HG03457 (cell line): Measurements from ENCODE around the gene HOXC13.

ENCODE experiments used
- ATAC-seq: cut with Tn5 transposase; IDR thresholded peaks from one replicate; pipeline ENCODE4 v1.9.1; 2021; ENCODE audit warnings: moderate number of reproducible peaks; ENCODE audit not compliant: unreplicated experiment

HOXC13 gene

DNA sequence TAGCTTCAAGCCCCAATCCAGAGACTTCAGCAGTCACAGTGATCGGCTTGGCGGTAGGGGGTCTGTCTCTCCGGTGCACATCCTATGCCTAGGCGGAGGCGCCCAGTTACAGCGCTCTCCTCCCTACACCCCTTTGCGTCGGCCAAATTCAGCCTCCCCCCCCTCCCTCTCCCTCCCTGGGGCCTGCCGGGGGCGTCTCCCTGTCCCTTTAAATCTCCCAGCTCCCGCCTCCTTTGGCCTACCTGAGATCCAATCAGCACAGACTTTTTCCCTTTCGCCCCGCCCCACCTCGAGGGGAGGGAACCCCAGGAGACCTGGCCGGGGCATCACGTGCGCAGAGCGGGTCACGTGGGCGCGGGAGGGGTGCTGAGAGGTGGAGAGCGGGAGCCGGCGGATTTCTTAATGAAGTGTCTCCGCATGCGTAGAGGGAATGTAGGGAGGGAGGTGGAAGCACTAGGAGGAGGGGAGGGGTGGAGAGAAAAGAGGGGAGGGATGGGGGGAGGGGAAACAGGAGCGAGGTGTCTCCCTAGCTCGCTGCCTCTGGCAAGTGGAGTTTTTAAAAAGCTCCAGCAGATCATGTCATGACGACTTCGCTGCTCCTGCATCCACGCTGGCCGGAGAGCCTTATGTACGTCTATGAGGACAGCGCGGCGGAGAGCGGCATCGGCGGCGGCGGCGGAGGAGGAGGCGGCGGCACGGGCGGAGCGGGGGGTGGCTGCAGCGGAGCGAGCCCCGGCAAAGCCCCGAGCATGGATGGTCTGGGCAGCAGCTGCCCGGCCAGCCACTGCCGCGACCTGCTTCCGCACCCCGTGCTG, at the start of gene HOXC13:
Gene HOXC13, plus strand, starts transcription at position 506 of the 815 bp plus-strand sequence. Its CDS starts 76 bp downstream, at position 582.
- no peak for ATAC-seq

- no peak for ATAC-seq
Observed at GRCh38 chr12:53890081-53890480, 48.5 kb upstream of the HOXC13 start.

DNA sequence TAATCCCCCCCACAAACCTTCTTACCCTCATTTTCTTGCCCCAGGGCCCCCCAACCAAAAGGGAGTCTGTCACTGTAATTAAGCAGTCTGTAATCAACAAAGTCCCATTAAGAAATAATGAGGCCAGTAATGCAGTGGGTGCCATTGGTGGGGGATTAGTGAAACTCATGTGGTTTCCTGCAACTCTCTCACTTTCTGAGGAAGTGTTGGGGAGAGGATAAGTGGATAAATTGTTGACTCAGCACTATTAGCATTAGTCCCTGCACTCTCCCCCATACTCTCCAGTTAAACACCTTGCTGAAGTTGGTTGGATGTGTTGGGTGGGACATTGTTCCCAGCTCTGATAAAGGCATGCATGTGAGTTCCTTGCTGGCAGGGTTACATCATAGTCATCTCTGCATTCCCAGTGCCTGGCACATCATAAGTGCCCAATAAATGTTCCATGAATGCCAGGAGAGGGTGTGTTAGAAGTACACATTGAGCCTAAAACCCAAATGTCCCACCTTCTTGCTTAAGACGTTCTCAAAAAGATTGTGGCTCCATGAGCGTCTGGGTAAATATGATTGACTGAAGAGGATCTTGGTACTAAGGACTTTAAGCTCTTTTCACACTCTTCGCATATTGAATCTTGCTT, 45.8 kb upstream of the HOXC13 start:
- ATAC-seq = no peak

GRCh38 chr12:53899230-53899629, 39.4 kb upstream of the HOXC13 start:
- no peak for ATAC-seq

GRCh38 chr12:53907103-53907502, 31.5 kb upstream of the HOXC13 start:
- ATAC-seq = no peak

GRCh38 chr12:53916788-53917655, 21.6 kb upstream of the HOXC13 start:
- no peak for ATAC-seq

DNA sequence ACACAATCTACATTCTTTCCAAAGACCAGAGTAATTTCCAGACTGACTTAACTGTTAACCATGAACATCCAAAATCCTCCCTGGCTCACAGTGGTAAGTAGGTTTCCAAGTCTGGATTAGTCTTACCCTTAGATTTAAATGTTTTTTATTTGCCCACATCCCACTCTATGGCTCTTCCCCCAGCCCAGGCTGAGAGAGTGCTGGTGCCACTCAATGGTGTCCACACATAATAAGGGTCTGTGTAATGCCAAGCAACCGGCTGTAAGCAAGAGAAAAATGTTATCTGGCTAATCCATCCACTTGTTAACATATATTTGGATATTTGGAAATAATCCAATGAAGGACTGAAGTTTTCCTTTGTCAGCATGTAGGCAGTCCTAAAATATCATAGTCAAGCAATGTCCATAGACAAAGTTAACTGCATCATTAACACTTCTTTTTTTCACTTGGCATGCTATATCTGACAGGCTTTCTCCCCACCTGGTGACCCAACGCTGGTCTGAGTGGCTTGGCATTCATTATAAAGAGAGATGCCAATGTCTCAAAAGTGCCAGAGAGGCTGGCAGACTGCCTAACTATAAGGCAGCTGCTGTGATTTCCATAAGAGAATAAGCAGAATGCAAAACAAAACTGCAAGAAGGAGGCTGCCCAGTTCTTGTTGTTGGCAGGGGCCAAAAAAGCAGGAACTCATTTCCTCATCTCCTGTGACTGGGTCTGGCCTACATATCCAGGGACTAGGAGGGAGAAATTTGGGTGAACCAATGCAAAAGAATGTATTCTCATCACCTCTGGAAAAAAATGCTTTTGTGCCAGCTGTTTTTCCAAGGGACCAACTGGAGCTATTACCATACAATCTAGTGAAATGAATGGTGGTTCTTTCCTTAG, 13.9 kb upstream of the HOXC13 start:
- ATAC-seq = no peak

DNA sequence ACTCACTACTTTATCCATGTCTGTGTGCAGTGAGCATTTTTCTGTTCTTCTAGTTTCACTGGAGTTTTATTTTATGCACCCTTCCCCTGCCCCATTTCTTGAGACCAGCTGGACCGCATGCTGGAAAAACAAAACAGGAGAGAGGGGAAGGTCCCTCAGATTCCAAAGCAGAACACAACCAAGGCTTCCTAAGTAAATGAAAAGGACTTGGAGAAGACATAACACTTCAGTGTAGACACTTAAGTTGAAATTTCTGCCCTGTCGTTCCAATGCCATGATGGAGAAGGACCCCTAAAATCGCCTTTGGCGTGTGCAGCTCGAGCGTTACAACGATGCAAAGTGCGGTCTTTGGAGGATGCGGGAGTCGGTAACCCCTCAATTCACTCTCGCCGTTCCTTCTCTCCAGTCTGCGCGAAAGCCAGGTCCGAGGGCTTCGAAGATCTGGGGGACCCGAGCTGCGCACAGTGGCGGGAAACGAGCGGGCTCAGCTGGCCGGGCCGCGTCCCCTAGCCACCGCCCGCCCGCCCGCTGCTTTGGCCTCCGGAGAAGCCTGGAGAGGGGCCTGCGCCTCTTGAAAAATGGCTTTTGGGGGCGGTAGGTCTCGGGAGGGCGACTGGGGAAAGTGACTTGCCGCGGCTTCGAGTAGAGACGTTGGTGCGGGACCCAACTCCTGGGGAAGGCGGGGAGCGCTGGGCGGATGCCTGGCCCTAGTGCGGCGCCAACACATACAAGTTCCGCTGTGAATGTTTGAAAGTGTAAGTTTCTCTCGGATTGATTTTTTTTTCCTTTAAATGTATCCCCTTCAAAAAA, 11.2 kb upstream of the HOXC13 start:
- ATAC-seq = no peak

DNA sequence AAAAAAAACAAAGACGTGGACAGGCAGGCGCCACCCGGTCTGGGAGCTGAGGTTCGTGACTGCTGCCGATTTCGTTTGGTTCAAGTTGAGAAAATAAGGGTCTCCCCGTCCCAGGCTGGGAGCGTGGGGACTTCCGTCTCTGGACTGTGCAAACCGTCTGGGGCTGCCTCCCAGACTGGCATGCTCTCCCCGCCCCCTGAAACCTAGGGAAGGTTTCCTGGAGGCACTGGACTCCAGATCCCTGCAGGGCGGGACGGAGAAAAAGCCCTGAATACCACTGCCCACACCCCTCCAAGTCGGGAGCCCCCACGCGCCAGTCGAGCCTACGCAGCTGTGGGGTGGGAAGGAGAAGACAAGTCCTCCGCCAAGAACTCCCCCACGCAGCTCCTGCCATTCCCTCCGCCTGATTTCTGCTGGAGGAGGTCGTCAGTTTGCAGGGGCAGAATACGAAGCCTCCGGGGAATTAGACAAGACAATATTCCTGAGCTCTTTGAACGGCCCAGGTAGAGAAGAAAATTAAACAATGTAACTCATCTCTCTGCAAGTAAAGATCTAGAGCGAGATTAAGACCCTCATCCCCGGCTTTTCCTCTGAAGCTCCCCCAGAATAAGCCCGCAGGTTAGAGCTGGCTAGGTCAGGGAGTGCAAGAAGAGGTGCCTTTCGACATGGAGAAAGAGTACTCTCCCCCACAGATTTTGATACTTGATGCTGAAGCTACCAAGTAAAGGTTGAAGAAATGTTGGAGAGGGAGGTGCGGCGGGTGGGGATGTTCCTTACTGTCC, 10.4 kb upstream of the HOXC13 start:
- ATAC-seq = no peak

DNA sequence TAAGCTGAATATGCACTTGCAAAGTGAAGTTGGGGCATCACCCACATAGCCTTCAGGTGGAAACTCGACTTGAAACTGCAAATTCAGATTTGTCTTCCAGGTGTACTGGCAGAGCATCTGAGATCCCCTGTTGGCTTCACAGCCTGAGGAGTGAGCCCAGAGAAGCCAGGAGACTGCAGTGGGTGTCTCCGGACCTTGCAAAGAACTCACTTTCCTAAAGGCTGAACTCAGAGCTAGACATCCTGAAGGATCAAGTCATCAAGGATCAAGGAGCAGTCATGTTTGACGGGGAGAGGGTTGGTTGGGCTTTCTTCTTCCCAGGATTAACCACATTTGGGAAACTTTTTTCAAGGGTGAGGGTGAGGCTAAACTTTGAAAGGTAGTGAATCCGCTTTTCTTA, 9.1 kb upstream of the HOXC13 start:
- no peak for ATAC-seq

DNA sequence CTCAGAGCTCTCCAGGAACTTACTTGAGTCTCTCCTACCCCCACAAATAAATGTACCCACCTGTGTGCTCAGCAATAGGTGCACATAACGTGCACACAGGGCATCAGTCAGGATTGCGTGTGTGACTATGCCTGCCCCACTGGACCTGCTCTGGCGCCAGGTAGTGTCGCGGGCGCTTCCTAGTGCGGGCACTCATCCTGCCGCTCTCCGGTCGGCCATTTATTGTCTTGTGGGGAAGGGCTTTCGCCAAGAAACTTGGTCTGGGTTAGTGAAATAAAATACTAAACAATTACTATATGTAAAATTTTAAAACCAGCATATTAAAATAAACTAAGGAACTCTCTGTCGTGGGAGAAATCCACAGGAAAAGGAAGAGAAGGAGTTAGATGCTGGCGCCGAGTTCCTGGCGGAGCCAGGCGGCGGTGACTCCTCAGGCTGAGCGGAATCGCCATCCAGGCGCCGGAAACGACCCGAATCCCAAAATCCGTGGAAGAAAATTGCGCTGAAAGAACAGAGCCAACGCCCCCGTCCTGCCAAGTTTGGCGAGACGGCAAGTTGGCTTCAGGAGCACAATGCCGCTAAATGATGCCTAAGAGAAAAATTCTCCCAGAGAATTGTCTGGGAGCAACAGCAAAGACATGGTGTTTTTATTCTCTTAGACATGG, 7.9 kb upstream of the HOXC13 start:
- no peak for ATAC-seq

DNA sequence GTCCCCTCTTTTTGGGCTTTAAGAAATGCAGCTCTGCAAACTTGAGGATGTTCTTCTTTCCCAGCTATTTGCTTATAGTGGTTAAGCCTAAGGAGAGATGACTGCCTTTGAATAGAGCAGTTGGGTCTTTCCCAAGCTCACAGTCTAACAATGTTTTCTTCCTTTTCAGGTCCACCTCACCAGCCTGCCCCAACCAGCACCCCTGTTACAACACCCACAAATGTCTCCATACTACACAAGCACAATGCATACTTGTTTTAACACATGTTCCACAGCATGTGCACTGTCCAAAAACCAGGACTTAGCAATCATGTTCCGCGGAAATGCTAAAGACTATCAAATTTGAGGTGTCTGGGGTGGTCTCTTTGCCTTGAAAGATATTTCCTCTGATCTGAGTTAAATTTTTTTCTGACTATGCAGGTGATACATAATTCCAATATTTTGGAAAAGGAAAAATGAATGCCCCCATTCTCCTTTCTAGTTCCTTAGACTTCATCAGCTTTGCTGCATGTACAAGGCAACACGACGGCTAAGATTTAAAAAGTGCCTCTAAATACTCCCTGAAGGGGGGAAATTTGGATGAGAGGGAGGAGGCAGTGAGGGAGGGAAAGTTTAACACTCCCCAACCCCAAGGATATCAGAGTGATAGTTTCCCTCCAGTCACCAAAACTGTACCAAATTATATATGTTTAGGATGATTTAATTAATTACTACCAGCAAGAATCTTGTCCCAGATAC, 6.6 kb upstream of the HOXC13 start:
- ATAC-seq = no peak

DNA sequence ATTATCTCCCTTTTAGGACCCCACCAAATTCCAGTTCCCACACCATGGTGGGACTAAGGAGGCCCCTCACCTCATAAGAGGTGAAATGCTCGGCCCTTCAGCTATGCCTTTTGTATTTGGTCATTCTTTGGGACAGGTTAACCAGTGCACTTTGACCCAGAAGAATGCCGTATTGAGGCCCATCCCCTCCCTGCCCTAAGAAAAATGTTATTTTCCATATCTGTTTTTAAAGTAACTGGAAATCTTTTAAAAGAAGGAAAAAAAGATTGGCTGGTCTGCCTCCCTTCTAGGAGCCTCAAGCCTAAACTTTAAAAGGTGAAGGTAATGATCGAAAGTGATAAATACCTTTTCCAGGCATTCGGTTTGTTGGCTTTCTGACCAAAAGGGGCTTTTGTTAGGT, 5.7 kb upstream of the HOXC13 start:
- no peak for ATAC-seq

- no peak for ATAC-seq
Observed at GRCh38 chr12:53935383-53936341, 3.0 kb upstream of the HOXC13 start.

DNA sequence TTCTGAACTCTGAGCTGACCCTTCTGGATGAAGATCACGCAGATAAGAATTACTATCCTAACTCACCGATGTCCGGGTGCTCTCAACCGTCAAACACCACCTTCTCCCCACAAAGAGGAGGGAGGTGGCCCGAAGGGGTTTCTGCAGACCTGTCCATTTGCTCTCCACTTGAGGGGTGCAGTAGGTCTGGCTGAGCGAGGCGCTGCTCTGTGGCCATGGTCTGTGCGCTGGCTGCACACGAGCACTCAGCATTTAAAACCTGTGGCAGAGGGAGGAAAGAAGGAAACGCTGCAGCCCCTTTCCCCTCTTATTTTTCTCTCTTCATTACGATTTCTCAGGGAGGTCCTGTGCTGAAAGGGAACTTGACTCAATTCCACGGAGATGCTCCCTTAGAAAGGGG, 1.5 kb upstream of the HOXC13 start:
- no peak for ATAC-seq

- no peak for ATAC-seq
Observed at GRCh38 chr12:53937596-53938325, 870 bp upstream of the HOXC13 start.
